Neural progenitor cell (in vitro differentiated cells): Measurements from ENCODE around the gene KCNMA1.

ENCODE experiments used
- EZH2 ChIP-seq: fragments of 200-600 bp; sonication (generic); IDR thresholded peaks from 2 replicates; pipeline ENCODE4 v1.6.1; 2017; ENCODE audit warnings: antibody characterized with exemption, mild to moderate bottlenecking, moderate library complexity
- EZH2phosphoT487 ChIP-seq: fragments of 200-600 bp; sonication (generic); IDR thresholded peaks from 2 replicates; pipeline ENCODE4 v1.6.1; 2017; ENCODE audit warnings: antibody characterized with exemption
- TF ChIP-seq, protein P1 (sequence below): fragments of 200-600 bp; sonication (generic); IDR thresholded peaks from 2 replicates; pipeline ENCODE4 v1.5.1; 2017; ENCODE audit warnings: antibody characterized with exemption, mild to moderate bottlenecking

DNA sequence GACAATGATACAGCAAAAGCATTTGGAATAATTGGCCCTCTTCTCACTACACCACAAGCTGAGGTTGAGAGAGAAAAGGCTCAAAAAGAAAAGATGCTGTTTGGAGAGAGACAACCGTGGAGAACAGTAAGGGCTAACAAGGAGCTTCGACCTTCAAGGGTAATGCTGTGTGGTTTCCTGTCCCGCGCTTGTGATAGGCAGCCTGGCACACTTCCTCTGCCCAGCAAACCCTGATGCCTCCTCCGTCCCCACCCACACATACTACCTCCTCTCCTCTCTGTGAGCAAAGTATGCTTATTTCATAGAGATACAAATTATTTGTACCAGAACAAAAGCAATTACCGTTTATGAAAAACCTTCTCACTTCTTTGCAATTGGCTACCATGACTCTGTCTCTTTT, 755.4 kb downstream of the KCNMA1 start:
- TF ChIP-seq, protein P1, sequence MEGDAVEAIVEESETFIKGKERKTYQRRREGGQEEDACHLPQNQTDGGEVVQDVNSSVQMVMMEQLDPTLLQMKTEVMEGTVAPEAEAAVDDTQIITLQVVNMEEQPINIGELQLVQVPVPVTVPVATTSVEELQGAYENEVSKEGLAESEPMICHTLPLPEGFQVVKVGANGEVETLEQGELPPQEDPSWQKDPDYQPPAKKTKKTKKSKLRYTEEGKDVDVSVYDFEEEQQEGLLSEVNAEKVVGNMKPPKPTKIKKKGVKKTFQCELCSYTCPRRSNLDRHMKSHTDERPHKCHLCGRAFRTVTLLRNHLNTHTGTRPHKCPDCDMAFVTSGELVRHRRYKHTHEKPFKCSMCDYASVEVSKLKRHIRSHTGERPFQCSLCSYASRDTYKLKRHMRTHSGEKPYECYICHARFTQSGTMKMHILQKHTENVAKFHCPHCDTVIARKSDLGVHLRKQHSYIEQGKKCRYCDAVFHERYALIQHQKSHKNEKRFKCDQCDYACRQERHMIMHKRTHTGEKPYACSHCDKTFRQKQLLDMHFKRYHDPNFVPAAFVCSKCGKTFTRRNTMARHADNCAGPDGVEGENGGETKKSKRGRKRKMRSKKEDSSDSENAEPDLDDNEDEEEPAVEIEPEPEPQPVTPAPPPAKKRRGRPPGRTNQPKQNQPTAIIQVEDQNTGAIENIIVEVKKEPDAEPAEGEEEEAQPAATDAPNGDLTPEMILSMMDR: no peak
- TF ChIP-seq EZH2 (no peak), EZH2phosphoT487 (no peak)
